Osteoblast (primary cell): Measurements from ENCODE around the gene DOC2A. TPM values are rescaled to one million over a fixed set of nuclear protein-coding genes. Genes with fewer than 3 reads are reported as not detected.
A peak's percentile ranks its signal among the peaks of the same experiment; 100 is the strongest.

Source experiments
- DNase-seq: peaks from one replicate; pipeline ENCODE4 v3.0.0; 2011; ENCODE audit warnings: low spot score, mixed read lengths; ENCODE audit not compliant: insufficient read length; ENCODE audit errors: missing footprints
- H2AFZ ChIP-seq: 2 replicates; pipeline ENCODE4 v1.6.0; 2011; ENCODE audit warnings: mild to moderate bottlenecking, low read length
- H3K27ac ChIP-seq: 2 replicates; pipeline ENCODE4 v1.5.1; 2011; ENCODE audit warnings: mild to moderate bottlenecking, low read depth, low read length, moderate library complexity
- H3K27me3 ChIP-seq: 2 replicates; pipeline ENCODE4 v1.6.0; 2012; ENCODE audit warnings: mild to moderate bottlenecking, control low read depth, inconsistent platforms, low read length, moderate library complexity; ENCODE audit not compliant: insufficient read depth
- H3K36me3 ChIP-seq: 2 replicates; pipeline ENCODE4 v1.5.1; 2011; ENCODE audit warnings: mild to moderate bottlenecking, low read length, control low read depth, moderate library complexity; ENCODE audit not compliant: insufficient read depth
- H3K4me1 ChIP-seq: 2 replicates; pipeline ENCODE4 v1.5.1; 2011; ENCODE audit warnings: mild to moderate bottlenecking, low read length, control low read depth, moderate library complexity; ENCODE audit not compliant: insufficient read depth
- H3K4me2 ChIP-seq: 2 replicates; pipeline ENCODE4 v1.6.0; 2011; ENCODE audit warnings: mild to moderate bottlenecking, low read length; ENCODE audit not compliant: insufficient read depth
- H3K4me3 ChIP-seq: fragments of 200-600 bp; sonication (generic); 3 replicates; pipeline ENCODE4 v1.5.1; 2012; ENCODE audit warnings: mild to moderate bottlenecking, low read length, inconsistent platforms; ENCODE audit not compliant: insufficient read depth
- H3K79me2 ChIP-seq: 2 replicates; pipeline ENCODE4 v1.6.0; 2012; ENCODE audit warnings: mild to moderate bottlenecking, low read length, control low read depth, inconsistent platforms; ENCODE audit not compliant: insufficient read depth
- H3K9me3 ChIP-seq: 2 replicates; pipeline ENCODE4 v1.5.1; 2011; ENCODE audit warnings: low read depth, low read length, control low read depth
- H4K20me1 ChIP-seq: 2 replicates; pipeline ENCODE4 v1.6.0; 2012; ENCODE audit warnings: mild to moderate bottlenecking, low read length, control low read depth; ENCODE audit not compliant: insufficient read depth
- total RNA-seq: library from RNA; depleted of rRNA; stranded (reverse); fragments of >200 nt; gene quantifications from 2 replicates; pipeline ENCODE4 v1.2.3, GENCODE V29; 2012
- TF ChIP-seq, protein P1 (sequence below): IDR thresholded peaks from 2 replicates; pipeline ENCODE4 v1.5.1; 2011; ENCODE audit warnings: mild to moderate bottlenecking, low read depth, low read length, moderate library complexity; ENCODE audit errors: extremely low read depth

The DOC2A gene
- total RNA-seq, 1 donor = not detected

DNA sequence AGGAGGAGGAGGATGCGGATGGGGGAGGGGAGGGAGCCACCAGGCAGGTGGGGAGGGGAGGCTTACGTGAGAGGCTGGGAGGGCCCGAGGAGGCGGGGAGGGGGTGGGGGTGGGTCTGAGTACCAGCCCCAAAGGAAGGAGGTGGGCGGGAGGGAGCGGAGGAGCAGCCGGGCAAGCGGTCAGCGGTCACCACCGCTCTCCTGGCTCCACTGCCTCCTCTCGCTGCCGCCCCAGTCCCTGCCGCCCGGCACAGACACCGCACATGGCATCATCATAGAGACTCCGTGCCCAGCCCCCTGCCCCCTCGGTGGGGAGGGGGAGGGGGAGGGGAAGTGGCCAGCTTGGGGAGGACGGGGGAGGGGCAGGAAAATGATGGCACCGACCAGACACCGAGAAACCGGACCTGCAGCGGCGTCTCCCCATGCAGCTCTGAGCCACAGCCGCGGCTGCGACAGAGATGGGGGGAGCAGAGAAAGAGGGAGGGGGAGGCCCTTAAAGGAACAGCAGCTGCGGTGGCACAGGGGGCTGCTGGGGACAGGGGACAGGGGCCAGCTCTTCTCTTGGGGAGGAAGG, 20.1 kb upstream of the DOC2A start, which contains the start of gene TLCD3B:
TLCD3B (minus strand) TSS at position 431 of the 573 bp plus-strand sequence. CDS start 744 bp downstream, outside the sequence.
- no peaks in the 10 kb centered on the region for H3K9me3 ChIP-seq
- H3K79me2 ChIP-seq = no peaks in the 10 kb centered on the region
- H3K36me3 ChIP-seq = no peaks in the 10 kb centered on the region
- no peak within 1 kb of the TSS for H3K27ac ChIP-seq
- H3K4me2 ChIP-seq = no peak within 1 kb of the TSS
- no peak within 1 kb of the TSS for H3K4me3 ChIP-seq
- TF ChIP-seq, protein P1, sequence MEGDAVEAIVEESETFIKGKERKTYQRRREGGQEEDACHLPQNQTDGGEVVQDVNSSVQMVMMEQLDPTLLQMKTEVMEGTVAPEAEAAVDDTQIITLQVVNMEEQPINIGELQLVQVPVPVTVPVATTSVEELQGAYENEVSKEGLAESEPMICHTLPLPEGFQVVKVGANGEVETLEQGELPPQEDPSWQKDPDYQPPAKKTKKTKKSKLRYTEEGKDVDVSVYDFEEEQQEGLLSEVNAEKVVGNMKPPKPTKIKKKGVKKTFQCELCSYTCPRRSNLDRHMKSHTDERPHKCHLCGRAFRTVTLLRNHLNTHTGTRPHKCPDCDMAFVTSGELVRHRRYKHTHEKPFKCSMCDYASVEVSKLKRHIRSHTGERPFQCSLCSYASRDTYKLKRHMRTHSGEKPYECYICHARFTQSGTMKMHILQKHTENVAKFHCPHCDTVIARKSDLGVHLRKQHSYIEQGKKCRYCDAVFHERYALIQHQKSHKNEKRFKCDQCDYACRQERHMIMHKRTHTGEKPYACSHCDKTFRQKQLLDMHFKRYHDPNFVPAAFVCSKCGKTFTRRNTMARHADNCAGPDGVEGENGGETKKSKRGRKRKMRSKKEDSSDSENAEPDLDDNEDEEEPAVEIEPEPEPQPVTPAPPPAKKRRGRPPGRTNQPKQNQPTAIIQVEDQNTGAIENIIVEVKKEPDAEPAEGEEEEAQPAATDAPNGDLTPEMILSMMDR = no peak
- peaks cover 4% of the 10 kb centered on the region for H3K4me1 ChIP-seq
- peaks cover 37% of the 10 kb centered on the region for H3K27me3 ChIP-seq
- peaks cover 6% of the 10 kb centered on the region for H4K20me1 ChIP-seq
- DNase-seq = peak; percentile 53
- H2AFZ ChIP-seq = no peak within 1 kb of the TSS

DNA sequence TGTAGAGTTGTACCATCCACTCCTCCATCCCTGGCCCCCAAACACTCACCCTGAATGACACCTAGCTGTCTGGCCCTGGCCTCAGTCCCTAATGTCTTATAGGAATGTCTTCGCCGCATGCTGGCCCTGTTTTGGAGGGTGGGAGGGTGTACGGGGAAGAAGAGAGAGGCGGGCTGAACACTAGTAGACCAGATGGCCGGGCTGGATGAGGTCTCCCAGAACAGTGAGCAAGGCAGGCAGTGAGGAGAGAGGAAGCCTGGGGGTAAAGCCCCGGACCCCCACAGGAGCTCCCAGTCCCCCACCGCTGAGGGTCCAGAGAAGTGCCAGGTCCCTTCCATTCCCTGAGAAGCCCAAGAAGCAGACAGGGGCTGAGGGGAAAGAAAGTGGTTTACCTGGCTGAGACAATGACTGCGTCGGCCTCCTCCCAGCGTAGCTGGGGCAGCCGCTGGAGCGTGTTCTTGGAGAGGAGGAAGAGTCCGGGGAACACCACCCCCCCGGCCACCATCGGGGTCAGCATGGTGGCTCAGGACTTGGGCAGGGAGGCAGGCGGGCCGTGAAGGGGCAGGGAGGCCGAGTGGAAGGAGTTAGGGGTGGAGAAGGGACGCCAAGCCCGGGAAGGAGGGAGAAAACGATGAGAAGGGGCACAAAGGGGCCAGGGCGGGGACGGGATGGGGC, 19.3 kb upstream of the DOC2A start:
- Histone ChIP-seq H3K4me2 (no peak overlapping the region), H2AFZ (no peak overlapping the region), H3K27me3 (peaks cover 37% of the 10 kb centered on the region), H3K4me3 (no peak overlapping the region), H3K27ac (no peak overlapping the region), H3K4me1 (peaks cover 4% of the 10 kb centered on the region), H3K9me3 (no peaks in the 10 kb centered on the region), H3K79me2 (no peaks in the 10 kb centered on the region), H3K36me3 (no peaks in the 10 kb centered on the region), H4K20me1 (peaks cover 6% of the 10 kb centered on the region)
- TF ChIP-seq, protein P1 = no peak
- DNase-seq = peak; percentile 29

DNA sequence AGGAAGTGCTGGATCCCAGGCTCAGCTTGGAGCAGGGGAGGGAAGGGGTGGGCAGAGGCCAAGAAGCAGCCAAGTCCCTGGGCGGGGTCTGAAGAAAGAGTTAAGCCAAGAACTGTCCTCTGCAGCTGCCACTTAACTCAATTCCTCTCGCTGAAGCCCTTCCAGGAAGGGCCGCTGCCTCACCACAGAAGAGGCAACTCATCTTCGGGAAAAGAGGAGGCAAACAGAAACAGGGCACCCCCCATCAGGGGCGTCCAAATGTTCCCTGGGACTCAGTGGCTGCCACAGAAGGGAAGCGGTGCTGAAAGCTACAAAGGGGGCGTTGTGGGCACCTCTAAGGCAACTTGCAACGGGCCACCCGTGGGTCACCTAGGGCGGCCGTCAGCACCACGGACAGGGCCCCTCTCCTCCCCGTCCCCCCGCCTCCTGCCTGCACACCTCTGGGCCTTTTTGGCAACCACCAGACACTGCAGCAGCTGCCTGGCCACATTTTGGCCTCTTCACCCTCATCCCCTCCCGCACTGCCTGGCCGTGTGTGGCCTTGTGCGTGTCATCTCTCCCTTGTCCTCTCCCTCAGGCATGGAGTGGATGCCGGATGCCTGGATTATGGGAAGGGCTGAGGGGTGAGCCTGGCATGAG, 17.7 kb upstream of the DOC2A start:
- peaks cover 44% of the 10 kb centered on the region for H3K27me3 ChIP-seq
- no peak overlapping the region for H3K4me3 ChIP-seq
- no peak for DNase-seq
- peaks cover 4% of the 10 kb centered on the region for H3K4me1 ChIP-seq
- no peak overlapping the region for H3K4me2 ChIP-seq
- H3K79me2 ChIP-seq = no peaks in the 10 kb centered on the region
- TF ChIP-seq, protein P1 = no peak
- H3K36me3 ChIP-seq = no peaks in the 10 kb centered on the region
- no peak overlapping the region for H2AFZ ChIP-seq
- H4K20me1 ChIP-seq = peaks cover 6% of the 10 kb centered on the region
- no peak overlapping the region for H3K27ac ChIP-seq
- H3K9me3 ChIP-seq = no peaks in the 10 kb centered on the region
